ENCODE data around the gene RGMA.

RGMA gene

GRCh38 chr15:93087825-93088199 is 1.2 kb downstream of the RGMA start:
- peak; percentile 92 for TF ChIP-seq CTCF (IDR thresholded peaks at IDR 0.05; ENCODE audit: low read depth, low read length)
- peak; percentile 61 to 70 for DNase-seq (ENCODE audit: low read depth in 2 of 2)
- no peak overlapping the region for H3K4me3 ChIP-seq (replicated peaks in 1 of 2; ENCODE audit: low read depth in 2 of 2, low read length in 2 of 2)

- no peak for DNase-seq (ENCODE audit: low read depth in 2 of 2)
- TF ChIP-seq CTCF (IDR thresholded peaks at IDR 0.05; ENCODE audit: low read depth, low read length): no peak
- no peak overlapping the region for H3K4me3 ChIP-seq (replicated peaks in 1 of 2; ENCODE audit: low read depth in 2 of 2, low read length in 2 of 2)
These were observed 2.2 kb downstream of the RGMA start for GRCh38 chr15:93086791-93087190.

- H3K4me3 ChIP-seq (replicated peaks in 1 of 2; ENCODE audit: low read depth in 2 of 2, low read length in 2 of 2): no peak overlapping the region
- no peak for TF ChIP-seq CTCF (IDR thresholded peaks at IDR 0.05; ENCODE audit: low read depth, low read length)
These were observed 3.3 kb downstream of the RGMA start for GRCh38 chr15:93085692-93086091.

GRCh38 chr15:93082861-93083260 is 6.2 kb downstream of the RGMA start:
- no peak for TF ChIP-seq CTCF (IDR thresholded peaks at IDR 0.05; ENCODE audit: low read depth, low read length)

More at GRCh38 chr15:93085692-93086091, 3.3 kb downstream of the RGMA start:
- no peak for DNase-seq (ENCODE audit: low read depth in 2 of 2)

GRCh38 chr15:93081399-93081798 is 7.6 kb downstream of the RGMA start:
- DNase-seq (ENCODE audit: low read depth in 2 of 2): no peak
- TF ChIP-seq CTCF (IDR thresholded peaks at IDR 0.05; ENCODE audit: low read depth, low read length): no peak
- H3K4me3 ChIP-seq (replicated peaks in 1 of 2; ENCODE audit: low read depth in 2 of 2, low read length in 2 of 2): no peak overlapping the region

More at GRCh38 chr15:93082861-93083260, 6.2 kb downstream of the RGMA start:
- no peak overlapping the region for H3K4me3 ChIP-seq (replicated peaks in 1 of 2; ENCODE audit: low read depth in 2 of 2, low read length in 2 of 2)
- no peak for DNase-seq (ENCODE audit: low read depth in 2 of 2)

- no peak for TF ChIP-seq CTCF (IDR thresholded peaks at IDR 0.05; ENCODE audit: low read depth, low read length)
- no peak for DNase-seq (ENCODE audit: low read depth in 2 of 2)
- H3K4me3 ChIP-seq (replicated peaks in 1 of 2; ENCODE audit: low read depth in 2 of 2, low read length in 2 of 2): no peak overlapping the region
These were observed 8.6 kb downstream of the RGMA start for GRCh38 chr15:93080451-93080850.

GRCh38 chr15:93076875-93077274 is 12.1 kb downstream of the RGMA start:
- DNase-seq (ENCODE audit: low read depth in 2 of 2): no peak
- no peak overlapping the region for H3K4me3 ChIP-seq (replicated peaks in 1 of 2; ENCODE audit: low read depth in 2 of 2, low read length in 2 of 2)
- no peak for TF ChIP-seq CTCF (IDR thresholded peaks at IDR 0.05; ENCODE audit: low read depth, low read length)

Measured in cardiac fibroblast (primary cell).